ENCODE results near the gene KRTAP5-7.
"Not testable (repeated sequence)": the region's sequence is repeated elsewhere in the genome, so short reads cannot be mapped to it uniquely, and the experiment has no call there.

The KRTAP5-7 gene

DNA sequence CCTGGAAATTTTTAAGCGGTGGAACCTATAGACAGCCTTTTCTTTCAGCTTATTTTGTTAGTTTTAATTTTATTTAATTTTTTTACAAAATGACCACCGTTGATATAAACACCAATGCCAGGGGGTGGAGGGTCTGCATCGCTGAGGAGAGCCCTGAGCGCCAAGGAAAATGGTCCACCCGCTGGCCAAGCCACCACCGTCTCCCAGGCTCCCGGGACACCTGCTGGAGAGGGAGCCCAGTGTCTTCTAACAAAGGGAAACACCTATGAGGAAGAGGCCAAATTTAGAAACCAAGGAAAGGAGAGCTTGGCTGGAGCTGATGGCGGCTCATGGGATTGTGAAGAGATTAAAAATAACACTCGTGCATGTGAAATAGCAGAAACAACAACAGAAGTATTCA, 10.5 kb downstream of the KRTAP5-7 start:
- DNase-seq: no peak

DNA sequence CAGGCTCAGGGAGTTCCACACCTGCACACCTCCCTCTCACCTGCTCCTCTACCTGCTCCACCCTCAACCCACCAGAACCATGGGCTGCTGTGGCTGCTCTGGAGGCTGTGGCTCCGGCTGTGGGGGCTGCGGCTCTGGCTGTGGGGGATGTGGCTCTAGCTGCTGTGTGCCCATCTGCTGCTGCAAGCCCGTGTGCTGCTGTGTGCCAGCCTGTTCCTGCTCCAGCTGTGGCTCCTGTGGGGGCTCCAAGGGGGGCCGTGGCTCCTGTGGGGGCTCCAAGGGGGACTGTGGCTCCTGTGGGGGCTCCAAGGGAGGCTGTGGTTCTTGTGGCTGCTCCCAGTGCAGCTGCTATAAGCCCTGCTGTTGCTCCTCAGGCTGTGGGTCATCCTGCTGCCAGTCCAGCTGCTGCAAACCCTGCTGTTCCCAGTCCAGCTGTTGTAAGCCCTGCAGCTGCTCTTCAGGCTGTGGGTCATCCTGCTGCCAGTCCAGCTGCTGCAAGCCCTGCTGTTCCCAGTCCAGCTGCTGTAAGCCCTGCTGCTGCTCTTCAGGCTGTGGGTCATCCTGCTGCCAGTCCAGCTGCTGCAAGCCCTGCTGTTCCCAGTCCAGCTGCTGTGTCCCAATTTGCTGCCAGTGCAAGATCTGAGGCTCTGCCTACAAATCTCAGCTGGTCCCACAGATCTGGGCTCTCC, 11.1 kb downstream of the KRTAP5-7 start, which contains the start of gene KRTAP5-8:
TSS of gene KRTAP5-8 (plus strand) at position 49 of the 689 bp plus-strand sequence. CDS start at position 80, 31 bp downstream.
- not testable (repeated sequence) for DNase-seq

DNA sequence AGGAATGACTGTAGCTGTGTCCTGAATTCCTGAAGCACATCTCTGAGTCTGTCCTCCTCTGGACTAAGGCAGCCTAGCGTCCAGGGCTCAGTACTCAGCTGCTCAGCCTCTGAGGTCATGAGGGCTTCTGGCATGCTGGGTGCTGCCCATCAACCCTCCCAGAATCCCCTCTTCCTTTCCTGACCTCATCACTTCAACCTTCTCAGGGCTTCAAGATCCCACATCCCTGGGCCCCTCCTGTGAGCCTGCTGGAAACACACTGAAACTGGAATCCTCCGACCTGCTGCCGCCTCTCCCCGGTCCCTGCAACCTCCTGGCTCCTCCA, 11.6 kb downstream of the KRTAP5-7 start:
- DNase-seq: no peak

- no peak for DNase-seq
Measured at GRCh38 chr11:71539017-71539416, 11.9 kb downstream of the KRTAP5-7 start.

DNA sequence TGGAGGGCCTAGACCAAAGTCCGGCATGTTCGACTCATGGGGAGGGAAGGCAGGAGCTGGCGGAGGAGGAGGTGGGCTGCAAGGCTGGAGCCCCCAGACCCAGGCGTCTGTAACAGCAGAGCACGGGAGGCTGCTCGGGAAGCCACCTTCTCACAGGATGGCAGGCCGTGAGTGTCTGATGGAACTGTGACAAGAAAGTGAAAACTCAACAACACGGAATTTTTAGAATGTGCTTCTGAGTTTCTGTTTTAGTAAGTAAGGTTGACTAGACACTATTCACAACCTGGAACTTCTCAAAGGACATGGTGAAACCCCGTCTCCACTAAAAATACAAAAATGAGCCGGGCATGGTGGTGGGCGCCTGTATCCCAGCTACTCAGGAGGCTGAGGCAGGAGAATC, 12.9 kb downstream of the KRTAP5-7 start:
- not testable (repeated sequence) for DNase-seq

DNA sequence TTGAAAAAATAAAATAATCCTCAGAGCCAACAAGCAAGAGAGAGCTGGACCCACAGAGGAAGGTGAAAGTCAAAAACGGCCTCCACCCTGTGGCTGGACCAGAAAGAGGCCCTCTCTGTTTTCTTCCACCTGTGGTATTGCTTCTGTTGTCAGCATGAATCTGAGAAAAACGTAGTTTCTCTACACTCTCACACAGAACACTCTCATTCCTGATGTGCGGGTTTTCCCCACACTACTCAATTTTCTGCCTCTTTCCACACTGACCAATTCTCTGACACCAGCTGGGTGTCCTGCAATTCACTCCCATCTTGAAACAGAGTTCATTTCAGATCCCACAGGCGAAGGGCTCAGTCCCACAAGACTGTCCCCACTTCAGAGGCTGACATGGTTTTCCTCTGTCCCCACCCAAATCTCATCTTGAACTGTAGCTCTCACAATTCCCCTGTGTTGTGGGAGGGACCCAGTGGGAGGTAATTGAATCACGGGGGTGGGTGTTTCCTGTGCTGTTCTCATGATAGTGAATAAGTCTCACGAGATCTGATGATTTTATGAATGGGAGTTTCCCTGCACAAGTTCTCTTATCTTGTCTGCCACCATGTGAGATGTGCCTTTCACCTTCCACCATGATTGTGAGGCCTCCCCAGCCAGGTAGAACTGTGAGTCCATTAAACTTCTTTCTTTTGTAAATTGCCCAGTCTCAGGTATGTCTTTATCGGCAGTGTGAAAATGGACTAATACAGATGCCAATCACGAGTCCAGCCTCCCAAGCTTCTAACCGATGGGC, 13.6 kb downstream of the KRTAP5-7 start:
- not testable (repeated sequence) for DNase-seq

- DNase-seq: no peak
Measured at GRCh38 chr11:71542382-71542781, 15.3 kb downstream of the KRTAP5-7 start.

DNA sequence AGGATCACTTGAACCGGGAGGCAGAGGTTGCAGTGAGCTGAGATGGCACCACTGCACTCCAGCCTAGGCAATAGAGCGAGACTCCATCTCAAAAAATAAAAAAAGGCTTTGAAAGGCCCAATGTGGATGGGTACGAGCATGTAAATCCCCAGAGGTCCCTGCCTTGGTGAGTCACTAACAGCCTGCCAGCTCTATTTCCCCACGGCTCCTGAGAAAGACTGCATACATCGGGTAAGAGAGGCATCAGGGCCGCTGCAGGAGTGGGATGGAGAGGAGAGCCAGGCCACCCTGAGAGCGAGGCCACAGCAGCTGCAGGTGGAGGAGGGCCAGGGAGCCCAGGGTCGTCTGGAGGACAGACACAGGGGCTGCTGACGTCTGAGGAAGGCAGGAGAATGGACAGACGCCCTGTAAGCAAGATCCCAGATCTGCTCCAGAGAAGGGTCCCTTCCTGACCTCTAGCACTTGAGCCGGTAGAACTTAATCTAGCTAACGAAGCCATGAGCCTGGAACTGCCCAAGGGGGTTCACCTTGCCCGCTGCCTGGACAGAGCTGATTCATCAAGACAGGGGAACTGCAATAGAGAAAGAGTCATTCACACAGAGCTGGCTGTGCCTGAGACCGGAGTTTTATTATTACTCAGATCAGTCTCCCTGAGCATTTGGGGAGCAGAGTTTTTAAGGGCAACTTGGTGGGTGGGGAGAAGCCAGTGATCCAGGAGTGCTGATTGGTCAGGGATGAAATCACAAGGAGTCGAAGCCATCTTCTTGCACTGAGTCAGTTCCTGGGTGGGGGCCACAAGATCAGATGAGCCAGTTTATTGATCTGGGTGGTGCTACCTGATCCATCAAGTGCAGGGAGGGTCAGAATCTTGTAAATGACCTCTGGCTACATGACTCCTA, 16.1 kb downstream of the KRTAP5-7 start:
- no peak for DNase-seq

DNA sequence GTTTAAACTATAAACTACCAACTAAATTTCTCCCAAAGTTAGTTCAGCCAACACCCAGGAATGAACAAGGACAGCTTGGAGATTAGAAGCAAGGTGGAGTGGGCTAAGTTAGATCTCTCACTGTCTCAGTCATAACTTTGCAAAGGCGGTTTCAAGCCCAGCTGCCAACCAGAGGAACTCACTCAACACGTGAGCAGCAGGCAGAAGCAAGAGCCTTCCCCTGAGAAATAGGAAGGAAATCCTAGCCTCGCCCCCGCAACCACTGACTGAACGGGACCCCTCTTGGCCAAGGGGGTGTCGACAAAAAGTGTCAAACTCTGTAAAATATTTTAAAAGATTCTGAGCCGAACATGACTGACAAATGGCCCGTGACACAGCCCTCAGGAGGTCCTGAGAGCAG, 16.8 kb downstream of the KRTAP5-7 start:
- DNase-seq: no peak

GRCh38 chr11:71544525-71545214, 17.6 kb downstream of the KRTAP5-7 start:
- no peak for DNase-seq

DNA sequence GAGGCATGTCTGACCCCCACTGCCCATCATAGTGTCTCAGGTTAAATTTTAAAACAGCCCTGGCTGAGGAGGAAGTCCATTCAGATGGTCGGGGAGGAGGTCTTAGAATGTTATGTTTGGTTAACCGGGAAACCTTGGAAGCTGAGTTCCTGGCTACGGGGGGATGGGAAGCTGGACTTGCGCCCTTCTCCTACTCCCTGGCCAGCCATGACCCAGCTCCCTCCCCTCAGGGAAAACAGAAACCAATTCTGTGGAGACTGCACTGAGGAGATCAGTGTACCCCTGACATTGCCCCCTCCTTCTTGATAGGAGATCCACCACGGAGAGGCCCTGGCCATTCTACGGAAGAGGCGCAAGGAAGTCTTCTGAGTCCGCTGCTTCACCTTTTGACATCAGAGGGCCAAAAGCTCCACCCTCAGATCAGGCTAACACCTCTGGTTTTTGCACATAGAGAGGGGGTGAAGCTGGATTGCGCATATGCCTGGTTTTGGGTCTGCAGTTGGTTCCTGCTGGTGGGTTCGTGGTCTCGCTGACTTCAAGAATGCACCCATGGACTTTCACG, 18.4 kb downstream of the KRTAP5-7 start:
- DNase-seq: no peak

- DNase-seq: no peak
Measured at GRCh38 chr11:71548120-71548519, 21.1 kb downstream of the KRTAP5-7 start, which contains the start of gene KRTAP5-9. Gene KRTAP5-9 (plus strand): TSS chr11:71548420. CDS start chr11:71548658, 238 bp downstream.

GRCh38 chr11:71548716-71549151, 21.7 kb downstream of the KRTAP5-7 start:
- no peak for DNase-seq

GRCh38 chr11:71551711-71552110, 24.6 kb downstream of the KRTAP5-7 start:
- DNase-seq: no peak

DNA sequence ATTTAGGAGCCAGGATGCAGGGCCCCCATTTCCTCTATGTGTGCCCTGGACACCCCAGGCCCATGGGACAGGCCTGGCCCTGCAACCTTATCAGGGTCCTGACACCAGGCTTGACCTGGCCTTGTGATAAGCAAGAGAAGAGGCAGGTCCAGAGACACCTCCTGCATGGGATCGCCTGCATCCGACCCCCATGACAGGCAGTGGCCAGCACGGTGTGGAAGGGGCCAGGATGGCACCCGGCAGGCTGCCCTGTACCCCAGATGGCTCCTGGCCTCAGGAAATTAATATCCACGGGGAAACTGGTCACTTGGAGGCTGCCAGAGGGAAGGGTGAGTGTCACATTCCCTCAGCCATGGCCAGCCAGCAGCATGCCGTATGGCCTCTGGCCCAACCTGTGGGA, 27.9 kb downstream of the KRTAP5-7 start:
- DNase-seq: no peak

- no peak for DNase-seq
Measured at GRCh38 chr11:71555508-71555907, 28.4 kb downstream of the KRTAP5-7 start.

DNA sequence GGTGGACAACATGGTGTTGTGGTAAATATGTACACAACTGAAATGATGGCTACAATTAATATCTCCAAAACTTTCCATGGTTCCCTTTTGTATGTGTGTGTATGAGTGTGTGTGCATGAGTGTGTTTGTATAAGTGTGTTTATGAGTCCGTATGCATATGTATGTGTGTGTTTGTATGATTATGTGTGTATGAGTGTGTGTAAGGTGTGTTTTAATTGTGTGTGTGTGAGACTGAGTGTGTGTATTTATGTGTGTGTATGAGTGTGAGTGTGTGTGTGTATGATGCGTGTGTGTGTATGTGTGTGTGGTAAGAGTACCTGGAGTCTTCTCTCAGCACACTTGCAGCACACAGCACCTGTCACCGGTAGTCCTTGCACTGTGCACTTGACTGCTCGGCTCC, 29.0 kb downstream of the KRTAP5-7 start:
- DNase-seq: no peak

- DNase-seq: no peak
Measured at GRCh38 chr11:71557257-71557656, 30.2 kb downstream of the KRTAP5-7 start.

DNA sequence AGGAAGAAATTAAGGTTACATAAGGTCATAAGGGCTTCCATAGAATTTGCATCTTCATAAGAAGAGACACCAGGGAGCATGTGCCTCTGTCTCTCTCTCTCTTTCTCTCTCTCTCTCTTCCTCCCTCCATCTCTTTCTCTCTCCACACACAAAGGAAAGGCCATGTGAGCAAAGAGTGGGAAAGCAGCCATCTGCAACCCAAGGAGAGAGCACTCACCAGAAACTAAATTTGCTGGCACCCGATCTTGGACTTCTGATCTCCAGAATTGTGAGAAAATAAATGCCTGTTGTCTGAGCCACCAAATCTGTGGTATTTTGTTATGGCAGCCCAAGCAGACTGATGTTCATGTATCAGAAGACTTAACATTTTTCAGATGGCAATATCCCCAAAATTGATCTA, 31.9 kb downstream of the KRTAP5-7 start:
- DNase-seq: no peak

DNA sequence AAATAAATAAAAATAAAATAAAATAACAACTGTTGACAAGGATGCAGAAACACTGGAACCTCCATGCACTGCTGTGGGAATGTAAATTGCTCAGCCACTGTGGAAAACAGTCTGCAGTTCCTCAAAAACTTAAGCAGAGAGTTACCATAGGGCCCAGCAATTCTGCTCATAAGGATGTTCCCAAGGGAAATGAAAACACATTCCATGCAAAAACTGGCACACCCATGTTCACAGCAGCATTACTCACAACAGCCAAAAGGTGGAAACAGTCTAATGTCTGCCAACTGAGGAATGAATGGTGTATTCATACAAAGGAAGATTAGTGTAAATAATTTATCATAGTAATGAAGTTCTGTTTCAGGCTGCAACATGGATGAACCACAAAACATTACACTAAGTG, 35.1 kb downstream of the KRTAP5-7 start:
- DNase-seq: no peak

DNA sequence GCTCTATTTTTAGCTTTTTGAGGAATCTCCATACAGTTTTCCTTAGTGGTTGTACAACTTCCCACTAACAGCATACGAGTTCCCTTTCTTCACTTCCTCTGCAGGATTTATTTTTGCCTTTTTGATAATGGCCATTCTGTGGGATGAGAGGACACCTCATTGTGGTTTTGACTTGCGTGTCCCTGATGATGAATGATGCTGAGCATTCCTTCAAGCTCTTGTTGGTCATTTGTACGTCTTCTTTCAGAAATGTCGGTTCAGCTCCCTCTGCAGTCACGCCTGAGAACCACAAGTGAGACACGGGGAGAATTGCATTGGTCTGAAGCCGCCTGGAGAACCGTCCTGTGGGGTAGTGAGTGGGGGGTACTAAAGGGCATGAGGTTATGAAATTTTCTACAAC, 36.3 kb downstream of the KRTAP5-7 start:
- peak in 1 of 2 experiments; percentile 7 for DNase-seq

DNA sequence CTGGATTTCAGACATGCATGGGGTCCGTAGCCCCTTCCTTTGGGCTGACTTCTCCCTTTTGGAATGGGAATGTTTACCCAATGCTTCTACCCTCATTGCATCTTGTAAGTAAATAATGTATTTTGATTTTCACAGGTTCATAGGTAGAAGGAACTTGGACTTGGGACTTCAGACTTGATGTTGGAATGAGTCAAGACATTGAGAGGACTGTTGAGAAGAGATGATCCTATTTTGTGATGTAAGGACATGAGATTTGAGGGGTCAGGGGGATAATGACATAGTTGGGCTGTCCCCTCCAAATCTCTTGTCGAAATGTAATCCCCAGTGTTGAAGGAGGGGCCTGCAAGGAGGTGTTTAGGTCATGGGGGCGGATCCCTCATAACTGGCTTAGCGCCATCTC, 37.4 kb downstream of the KRTAP5-7 start:
- no peak for DNase-seq
